GM18867 (cell line): ENCODE results near the gene ZNF324.
"Not testable (repeated sequence)": the region's sequence is repeated elsewhere in the genome, so short reads cannot be mapped to it uniquely, and the experiment has no call there.

ENCODE experiments used
- ATAC-seq: cut with Tn5 transposase; IDR thresholded peaks from one replicate; pipeline ENCODE4 v1.9.1; 2021; ENCODE audit warnings: mild to moderate bottlenecking, moderate library complexity; ENCODE audit not compliant: unreplicated experiment

ZNF324 gene

GRCh38 chr19:58470837-58471543, 4.1 kb downstream of the ZNF324 start:
- ATAC-seq, result not testable (repeated sequence)

GRCh38 chr19:58471736-58472135, 4.9 kb downstream of the ZNF324 start:
- no peak for ATAC-seq

GRCh38 chr19:58473775-58474174, 6.9 kb downstream of the ZNF324 start:
- no peak for ATAC-seq

GRCh38 chr19:58474291-58474996, 7.6 kb downstream of the ZNF324 start:
- no peak for ATAC-seq

- peak; percentile 7 for ATAC-seq
These were observed 8.3 kb downstream of the ZNF324 start for GRCh38 chr19:58474997-58475713.

GRCh38 chr19:58475714-58476497, 9.0 kb downstream of the ZNF324 start, which contains the start of gene ZNF446:
Gene ZNF446, plus strand, starts transcription at chr19:58476352. Its CDS starts 867 bp downstream, at chr19:58477219.
- peak; percentile 81 for ATAC-seq

GRCh38 chr19:58476498-58477015, 9.7 kb downstream of the ZNF324 start:
- no peak for ATAC-seq

- no peak for ATAC-seq
These were observed 10.2 kb downstream of the ZNF324 start for GRCh38 chr19:58477130-58477529.

- ATAC-seq, result no peak
These were observed 11.0 kb downstream of the ZNF324 start for GRCh38 chr19:58477871-58478270.

- no peak for ATAC-seq
These were observed 12.4 kb downstream of the ZNF324 start for GRCh38 chr19:58479303-58479702.

GRCh38 chr19:58479736-58480480, 13.0 kb downstream of the ZNF324 start:
- ATAC-seq, result no peak

GRCh38 chr19:58480481-58480830, 13.6 kb downstream of the ZNF324 start:
- no peak for ATAC-seq

GRCh38 chr19:58480831-58481230, 14.0 kb downstream of the ZNF324 start:
- ATAC-seq, result no peak

- no peak for ATAC-seq
These were observed 15.5 kb downstream of the ZNF324 start for GRCh38 chr19:58482372-58482771.

GRCh38 chr19:58483776-58484175, 16.9 kb downstream of the ZNF324 start:
- no peak for ATAC-seq

GRCh38 chr19:58484349-58484748, 17.5 kb downstream of the ZNF324 start:
- ATAC-seq, result not testable (repeated sequence)

- ATAC-seq, result no peak
These were observed 24.5 kb downstream of the ZNF324 start for GRCh38 chr19:58491393-58491792.

GRCh38 chr19:58492265-58492664, 25.4 kb downstream of the ZNF324 start:
- no peak for ATAC-seq

- ATAC-seq, result no peak
These were observed 30.8 kb downstream of the ZNF324 start for GRCh38 chr19:58497634-58498170.
